H9 (cell line): ENCODE results near the gene CDH13. TPM values are rescaled to one million over a fixed set of nuclear protein-coding genes. Genes with fewer than 3 reads are reported as not detected.
A peak's percentile ranks its signal among the peaks of the same experiment; 100 is the strongest.

Experiments used
- DNase-seq: peaks from one replicate; pipeline ENCODE4 v3.0.0-alpha.2; 2017
- H2AFZ ChIP-seq: one replicate; pipeline ENCODE4 v1.6.1; 2013; ENCODE audit warnings: mild to moderate bottlenecking, low read length, control low read depth, moderate library complexity
- H2AK5ac ChIP-seq: 2 replicates; pipeline ENCODE4 v1.6.1; 2013; ENCODE audit warnings: low read length, control low read depth, mixed read lengths; ENCODE audit not compliant: insufficient read length
- H2BK120ac ChIP-seq: one replicate; pipeline ENCODE4 v1.6.1; 2013; ENCODE audit warnings: low read depth, mild to moderate bottlenecking, low read length, control low read depth, inconsistent platforms; ENCODE audit not compliant: poor library complexity, severe bottlenecking
- H2BK12ac ChIP-seq: 2 replicates; pipeline ENCODE4 v1.6.1; 2013; ENCODE audit warnings: low read length, control low read depth, mixed read lengths, low read depth; ENCODE audit not compliant: insufficient read length
- H2BK15ac ChIP-seq: 2 replicates; pipeline ENCODE4 v1.6.1; 2013; ENCODE audit warnings: low read depth, low read length, control low read depth
- H2BK20ac ChIP-seq: one replicate; pipeline ENCODE4 v1.6.1; 2013; ENCODE audit warnings: low read depth, mild to moderate bottlenecking, low read length, control low read depth, inconsistent platforms; ENCODE audit not compliant: poor library complexity, severe bottlenecking
- H2BK5ac ChIP-seq: 2 replicates; pipeline ENCODE4 v1.6.1; 2013; ENCODE audit warnings: low read length, control low read depth, mixed read lengths; ENCODE audit not compliant: insufficient read length
- H3K14ac ChIP-seq: 2 replicates; pipeline ENCODE4 v1.6.1; 2013; ENCODE audit warnings: low read length, control low read depth; ENCODE audit not compliant: insufficient read depth
- H3K18ac ChIP-seq: 2 replicates; pipeline ENCODE4 v1.6.1; 2013; ENCODE audit warnings: low read depth, mild to moderate bottlenecking, mixed read lengths, low read length, control low read depth; ENCODE audit not compliant: insufficient read length
- H3K23ac ChIP-seq: 2 replicates; pipeline ENCODE4 v1.6.1; 2013; ENCODE audit warnings: low read length, control low read depth, mixed read lengths, low read depth; ENCODE audit not compliant: insufficient read length
- H3K23me2 ChIP-seq: 2 replicates; pipeline ENCODE4 v1.6.1; 2013; ENCODE audit warnings: low read depth, mild to moderate bottlenecking, mixed read lengths, low read length, control low read depth; ENCODE audit not compliant: insufficient read length, poor library complexity, severe bottlenecking
- H3K27ac ChIP-seq: 2 replicates; pipeline ENCODE4 v1.5.1; 2013; ENCODE audit warnings: low read length, control low read depth, mixed read lengths, low read depth; ENCODE audit not compliant: insufficient read length
- H3K27me3 ChIP-seq: 2 replicates; pipeline ENCODE4 v1.6.1; 2013; ENCODE audit warnings: low read length, control low read depth, inconsistent platforms; ENCODE audit not compliant: insufficient read depth
- H3K4ac ChIP-seq: 2 replicates; pipeline ENCODE4 v1.6.1; 2013; ENCODE audit warnings: low read depth, mild to moderate bottlenecking, control low read depth, inconsistent platforms, low read length, moderate library complexity
- H3K4me1 ChIP-seq: 2 replicates; pipeline ENCODE4 v1.6.1; 2013; ENCODE audit warnings: low read length, control low read depth, inconsistent platforms; ENCODE audit not compliant: insufficient read depth
- H3K4me2 ChIP-seq: 2 replicates; pipeline ENCODE4 v1.6.1; 2013; ENCODE audit warnings: low read length, control low read depth, mixed read lengths; ENCODE audit not compliant: insufficient read length, insufficient read depth
- H3K56ac ChIP-seq: 2 replicates; pipeline ENCODE4 v1.6.1; 2013; ENCODE audit warnings: low read depth, mild to moderate bottlenecking, mixed read lengths, low read length, control low read depth; ENCODE audit not compliant: insufficient read length
- H3K79me1 ChIP-seq: 2 replicates; pipeline ENCODE4 v1.6.1; 2013; ENCODE audit warnings: low read depth, mild to moderate bottlenecking, moderate library complexity, low read length, control low read depth, inconsistent platforms; ENCODE audit not compliant: insufficient read depth, poor library complexity, severe bottlenecking
- H3K79me2 ChIP-seq: 2 replicates; pipeline ENCODE4 v1.6.1; 2013; ENCODE audit warnings: low read length, control low read depth, inconsistent platforms; ENCODE audit not compliant: insufficient read depth
- H3K9ac ChIP-seq: 2 replicates; pipeline ENCODE4 v1.6.1; 2013; ENCODE audit warnings: low read length, control low read depth, mixed read lengths; ENCODE audit not compliant: insufficient read length; ENCODE audit errors: extremely low read depth
- H3K9me3 ChIP-seq: one replicate; pipeline ENCODE4 v1.6.1; 2013; ENCODE audit warnings: low read depth, low read length, inconsistent platforms; ENCODE audit not compliant: control insufficient read depth
- H3T11ph ChIP-seq: one replicate; pipeline ENCODE4 v1.6.1; 2013; ENCODE audit warnings: mild to moderate bottlenecking, low read length, control low read depth, inconsistent platforms
- H4K20me1 ChIP-seq: one replicate; pipeline ENCODE4 v1.6.1; 2013; ENCODE audit not compliant: control insufficient read depth, insufficient read length, insufficient read depth
- H4K5ac ChIP-seq: 2 replicates; pipeline ENCODE4 v1.6.1; 2013; ENCODE audit warnings: low read depth, mild to moderate bottlenecking, mixed read lengths, low read length, control low read depth; ENCODE audit not compliant: insufficient read length
- H4K8ac ChIP-seq: replicated peaks from 2 replicates; pipeline ENCODE4 v1.6.1; 2013; ENCODE audit warnings: low read length, control low read depth, mixed read lengths, low read depth; ENCODE audit not compliant: insufficient read length
- H4K91ac ChIP-seq: 2 replicates; pipeline ENCODE4 v1.6.1; 2013; ENCODE audit warnings: low read depth, mild to moderate bottlenecking, moderate library complexity, mixed read lengths, low read length, control low read depth; ENCODE audit not compliant: insufficient read length
- H3K27ac Mint-ChIP-seq, 3 experiments: 2 replicates in 2 of 3; 3 replicates in 1 of 3; pipeline ENCODE4 v1.8.0; 2020 to 2021; ENCODE audit warnings: mixed read lengths in 3 of 3, mild to moderate bottlenecking in 1 of 3, moderate library complexity in 1 of 3
- H3K27me3 Mint-ChIP-seq: 2 replicates; pipeline ENCODE4 v1.8.0; 2021; ENCODE audit warnings: low read depth, mild to moderate bottlenecking, moderate library complexity, mixed read lengths
- H3K36me3 Mint-ChIP-seq, 3 experiments: 2 replicates in 2 of 3; 3 replicates in 1 of 3; pipeline ENCODE4 v1.8.0; 2020 to 2021; ENCODE audit warnings: low read depth in 3 of 3, mixed read lengths in 3 of 3; ENCODE audit not compliant: insufficient read depth in 1 of 3
- H3K4me1 Mint-ChIP-seq, 2 experiments: 2 replicates each; pipeline ENCODE4 v1.8.0; 2020; ENCODE audit warnings: mixed read lengths in 2 of 2
- H3K4me3 Mint-ChIP-seq, 2 experiments: 2 replicates in 1 of 2; 3 replicates in 1 of 2; pipeline ENCODE4 v1.8.0; 2020 to 2021; ENCODE audit warnings: mild to moderate bottlenecking in 2 of 2, mixed read lengths in 2 of 2, moderate library complexity in 1 of 2
- H3K9me3 Mint-ChIP-seq, 2 experiments: 2 replicates in 1 of 2; 3 replicates in 1 of 2; pipeline ENCODE4 v1.8.0; 2020; ENCODE audit warnings: mild to moderate bottlenecking in 2 of 2, mixed read lengths in 2 of 2, moderate library complexity in 1 of 2
- CTCF ChIP-seq: fragments of 200-600 bp; sonication (generic); conservative IDR thresholded peaks from 3 replicates; pipeline ENCODE4 v1.8.0; 2021; ENCODE audit warnings: antibody characterized with exemption, mild to moderate bottlenecking
- WGBS: extraction: QIAGEN DNeasy Blood & Tissue Kit; methylation state at CpG from one replicate; pipeline ENCODE4 v1.1.7; 2013; ENCODE audit warnings: missing lambda C conversion rate, low lambda C conversion rate, mixed read lengths; ENCODE audit not compliant: insufficient read length; ENCODE audit errors: extremely low coverage; 5-methylcytosine and 5-hydroxymethylcytosine counted together
- total RNA-seq: library from RNA; stranded (reverse); gene quantifications from 2 replicates; pipeline ENCODE4 v1.2.1, GENCODE V29; 2021

The CDH13 gene
- total RNA-seq, 1 experiment from 2014 or later: 1.5 TPM

GRCh38 chr16:83554540-83554939 lies 927.8 kb downstream of the CDH13 start:
- Mint-ChIP-seq H3K27me3 (peaks cover 6% of the 10 kb centered on the region), H3K4me1 (peaks cover 11 to 13% of the 10 kb centered on the region in 2 experiments), H3K36me3 (no peaks in the 10 kb centered on the region), H3K4me3 (no peak overlapping the region), H3K27ac (peak overlapping the region in 1 of 3 experiments; percentile 19; a peak in 1 of 7 replicates), H3K9me3 (no peaks in the 10 kb centered on the region)
- Histone ChIP-seq H4K5ac (no peak overlapping the region), H3K4me2 (no peak overlapping the region), H2BK15ac (no peak overlapping the region), H4K91ac (no peak overlapping the region), H3K14ac (no peak overlapping the region), H4K8ac (no peak overlapping the region), H3K4ac (no peak overlapping the region), H3K23ac (no peak overlapping the region), H3T11ph (no peak overlapping the region), H3K23me2 (no peaks in the 10 kb centered on the region), H2AK5ac (no peak overlapping the region), H3K56ac (no peak overlapping the region), H3K9ac (no peak overlapping the region), H3K79me1 (no peaks in the 10 kb centered on the region), H3K27me3 (no peaks in the 10 kb centered on the region), H3K27ac (no peak overlapping the region), H4K20me1 (no peaks in the 10 kb centered on the region), H2AFZ (no peak overlapping the region), H2BK5ac (no peak overlapping the region), H3K18ac (no peak overlapping the region), H3K9me3 (no peaks in the 10 kb centered on the region), H2BK20ac (no peak overlapping the region), H2BK12ac (no peak overlapping the region), H2BK120ac (no peak overlapping the region), H3K79me2 (no peaks in the 10 kb centered on the region), H3K4me1 (no peaks in the 10 kb centered on the region)
- DNase-seq: no peak
- no CpG with 5 or more reads among the region's 1 CpG for WGBS
- no peak for TF ChIP-seq CTCF
